ENCODE results near the gene FOLR2. TPM values are rescaled to one million over a fixed set of nuclear protein-coding genes. Genes with fewer than 3 reads are reported as not detected.

FOLR2 gene
- total and polyA plus RNA-seq, 3 donors from 2014 or later, result 1.3 to 37.3 (median 8.7) TPM

DNA sequence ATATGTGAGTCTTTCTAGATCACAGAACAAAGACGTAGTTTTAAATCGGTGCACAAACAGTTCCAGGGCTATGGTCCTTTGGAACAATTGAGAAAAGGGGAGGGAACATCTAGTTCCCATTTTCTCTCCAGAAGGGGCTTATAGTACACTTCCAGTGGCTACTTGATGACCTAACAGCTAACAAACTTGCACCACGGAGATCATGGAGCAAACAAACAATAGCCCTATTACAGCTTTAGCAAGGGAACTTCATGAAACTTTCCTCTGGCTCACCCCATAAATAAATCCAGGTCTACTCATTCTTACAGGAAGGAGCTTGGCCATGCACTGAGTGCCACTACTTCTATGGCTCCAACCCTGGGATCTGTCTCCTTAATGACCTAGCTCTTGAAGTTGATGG is 8.3 kb upstream of the FOLR2 start:
- TF ChIP-seq, protein P1, sequence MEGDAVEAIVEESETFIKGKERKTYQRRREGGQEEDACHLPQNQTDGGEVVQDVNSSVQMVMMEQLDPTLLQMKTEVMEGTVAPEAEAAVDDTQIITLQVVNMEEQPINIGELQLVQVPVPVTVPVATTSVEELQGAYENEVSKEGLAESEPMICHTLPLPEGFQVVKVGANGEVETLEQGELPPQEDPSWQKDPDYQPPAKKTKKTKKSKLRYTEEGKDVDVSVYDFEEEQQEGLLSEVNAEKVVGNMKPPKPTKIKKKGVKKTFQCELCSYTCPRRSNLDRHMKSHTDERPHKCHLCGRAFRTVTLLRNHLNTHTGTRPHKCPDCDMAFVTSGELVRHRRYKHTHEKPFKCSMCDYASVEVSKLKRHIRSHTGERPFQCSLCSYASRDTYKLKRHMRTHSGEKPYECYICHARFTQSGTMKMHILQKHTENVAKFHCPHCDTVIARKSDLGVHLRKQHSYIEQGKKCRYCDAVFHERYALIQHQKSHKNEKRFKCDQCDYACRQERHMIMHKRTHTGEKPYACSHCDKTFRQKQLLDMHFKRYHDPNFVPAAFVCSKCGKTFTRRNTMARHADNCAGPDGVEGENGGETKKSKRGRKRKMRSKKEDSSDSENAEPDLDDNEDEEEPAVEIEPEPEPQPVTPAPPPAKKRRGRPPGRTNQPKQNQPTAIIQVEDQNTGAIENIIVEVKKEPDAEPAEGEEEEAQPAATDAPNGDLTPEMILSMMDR (IDR thresholded peaks at IDR 0.05), result no peak
- no peak for TF ChIP-seq POLR2A (IDR thresholded peaks at IDR 0.05)
- 68 to 95% methylated on average over 3 of the region's 3 CpGs for WGBS, 2 donors

DNA sequence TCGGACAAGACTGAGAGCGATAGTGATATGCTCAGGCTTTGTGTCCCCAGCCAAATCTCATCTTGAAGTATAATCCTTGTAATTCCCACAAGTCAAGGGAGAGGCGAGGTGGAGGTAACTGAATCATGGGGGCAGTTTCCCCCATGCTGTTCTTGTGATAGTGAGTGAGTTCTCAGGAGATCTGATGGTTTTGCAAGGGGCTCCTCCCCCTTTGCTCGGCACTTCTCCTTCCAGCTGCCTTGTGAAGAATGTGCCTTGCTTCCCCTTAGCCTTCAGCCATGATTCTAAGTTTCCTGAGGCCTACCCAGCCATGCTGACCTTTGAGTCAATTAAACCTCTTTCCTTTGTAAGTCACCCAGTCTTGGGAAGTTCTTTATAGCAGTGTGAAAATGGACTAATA is 7.5 kb upstream of the FOLR2 start:
- Histone ChIP-seq H3K27ac (no peak overlapping the region), H3K4me3 (no peak overlapping the region)
- WGBS, 2 donors, result 81 to 83% methylated on average over 4 of the region's 4 CpGs

More for the DNA sequence above, 8.3 kb upstream of the FOLR2 start:
- H3K27ac ChIP-seq, result no peak overlapping the region
- H3K9me3 ChIP-seq, result no peaks in the 10 kb centered on the region
- no peaks in the 10 kb centered on the region for H3K27me3 ChIP-seq
- intact Hi-C loops (cut with DNase I; ENCODE audit: low total_unique reads), result no loop called here
- peak; percentile 2 for DNase-seq
- H3K4me1 ChIP-seq, result no peaks in the 10 kb centered on the region
- no peak overlapping the region for H3K4me3 ChIP-seq
- no peaks in the 10 kb centered on the region for H3K36me3 ChIP-seq (ENCODE audit: low read depth, missing control alignments)

DNA sequence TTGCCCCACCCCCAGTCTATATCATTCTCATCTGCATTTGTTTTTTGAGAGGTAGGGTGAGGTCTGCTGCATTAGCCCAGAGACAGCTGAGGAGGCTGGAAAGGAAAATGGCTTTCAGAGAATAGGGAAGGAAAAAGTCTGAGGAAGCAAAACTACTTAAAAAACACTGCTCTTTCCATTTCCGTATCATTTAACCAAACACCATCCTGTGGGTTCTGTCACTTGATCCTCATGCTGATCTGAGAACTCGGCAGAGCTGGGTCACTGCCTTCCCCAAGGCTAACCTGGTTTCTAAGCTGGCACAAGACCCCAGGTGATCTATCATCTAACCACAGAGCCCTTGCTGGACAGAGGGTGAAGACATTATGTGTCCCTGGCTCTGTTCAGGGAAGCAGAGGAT is 1.2 kb downstream of the FOLR2 start:
- no peak overlapping the region for H3K4me3 ChIP-seq
- no peaks in the 10 kb centered on the region for H3K36me3 ChIP-seq (ENCODE audit: low read depth, missing control alignments)
- H3K4me1 ChIP-seq, result peaks cover 9% of the 10 kb centered on the region
- WGBS, 2 donors, result 37 to 66% methylated on average over 2 of the region's 2 CpGs
- intact Hi-C loops (cut with DNase I; ENCODE audit: low total_unique reads), result no loop called here
- TF ChIP-seq, protein P1 (IDR thresholded peaks at IDR 0.05), result no peak
- no peak for TF ChIP-seq POLR2A (IDR thresholded peaks at IDR 0.05)
- H3K9me3 ChIP-seq, result no peaks in the 10 kb centered on the region
- no peaks in the 10 kb centered on the region for H3K27me3 ChIP-seq
- no peak overlapping the region for H3K27ac ChIP-seq
- DNase-seq, result peak; percentile 11

More for the DNA sequence above, 7.5 kb upstream of the FOLR2 start:
- Histone ChIP-seq H3K9me3 (no peaks in the 10 kb centered on the region), H3K36me3 (ENCODE audit: low read depth, missing control alignments) (no peaks in the 10 kb centered on the region), H3K27me3 (no peaks in the 10 kb centered on the region), H3K4me1 (no peaks in the 10 kb centered on the region)
- TF ChIP-seq POLR2A (IDR thresholded peaks at IDR 0.05), result no peak
- TF ChIP-seq, protein P1 (IDR thresholded peaks at IDR 0.05), result no peak
- DNase-seq, result peak; percentile 10
- intact Hi-C loops (cut with DNase I; ENCODE audit: low total_unique reads), result no loop called here

DNA sequence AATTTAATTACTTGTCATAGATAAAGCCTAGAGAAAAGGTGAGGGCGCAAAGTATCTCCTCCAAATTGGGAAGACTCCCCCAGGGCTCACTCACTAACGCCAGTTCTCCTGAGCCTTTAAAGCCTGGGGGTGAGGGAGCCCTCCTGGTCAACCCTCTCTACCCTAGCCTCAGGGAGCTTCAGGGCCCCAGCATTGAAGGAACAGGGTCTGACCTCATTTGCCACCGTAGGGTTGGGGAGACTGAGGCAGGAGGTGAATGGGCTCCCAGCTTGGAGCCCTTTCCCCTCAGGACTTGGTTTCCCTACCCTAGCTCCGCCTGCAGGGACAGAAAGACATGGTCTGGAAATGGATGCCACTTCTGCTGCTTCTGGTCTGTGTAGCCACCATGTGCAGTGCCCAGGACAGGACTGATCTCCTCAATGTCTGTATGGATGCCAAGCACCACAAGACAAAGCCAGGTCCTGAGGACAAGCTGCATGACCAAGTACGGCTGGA is 1.7 kb downstream of the FOLR2 start:
- Histone ChIP-seq H3K4me3 (no peak overlapping the region), H3K27ac (no peak overlapping the region)
- DNase-seq, result peak; percentile 6

More for the DNA sequence above, 1.7 kb downstream of the FOLR2 start:
- no peaks in the 10 kb centered on the region for H3K27me3 ChIP-seq
- H3K9me3 ChIP-seq, result no peaks in the 10 kb centered on the region
- TF ChIP-seq, protein P1 (IDR thresholded peaks at IDR 0.05), result no peak
- TF ChIP-seq POLR2A (IDR thresholded peaks at IDR 0.05), result no peak
- H3K36me3 ChIP-seq (ENCODE audit: low read depth, missing control alignments), result no peaks in the 10 kb centered on the region
- intact Hi-C loops (cut with DNase I; ENCODE audit: low total_unique reads), result no loop called here
- 89 to 90% methylated on average over 5 of the region's 5 CpGs for WGBS, 2 donors
- H3K4me1 ChIP-seq, result peaks cover 9% of the 10 kb centered on the region
